GM21381 (cell line): ENCODE data around the gene MDFIC2.
"Not testable (repeated sequence)": the region's sequence is repeated elsewhere in the genome, so short reads cannot be mapped to it uniquely, and the experiment has no call there.

Experiments used
- ATAC-seq: cut with Tn5 transposase; IDR thresholded peaks from one replicate; pipeline ENCODE4 v1.9.1; 2021; ENCODE audit warnings: mild to moderate bottlenecking, moderate library complexity; ENCODE audit not compliant: unreplicated experiment

Gene MDFIC2

DNA sequence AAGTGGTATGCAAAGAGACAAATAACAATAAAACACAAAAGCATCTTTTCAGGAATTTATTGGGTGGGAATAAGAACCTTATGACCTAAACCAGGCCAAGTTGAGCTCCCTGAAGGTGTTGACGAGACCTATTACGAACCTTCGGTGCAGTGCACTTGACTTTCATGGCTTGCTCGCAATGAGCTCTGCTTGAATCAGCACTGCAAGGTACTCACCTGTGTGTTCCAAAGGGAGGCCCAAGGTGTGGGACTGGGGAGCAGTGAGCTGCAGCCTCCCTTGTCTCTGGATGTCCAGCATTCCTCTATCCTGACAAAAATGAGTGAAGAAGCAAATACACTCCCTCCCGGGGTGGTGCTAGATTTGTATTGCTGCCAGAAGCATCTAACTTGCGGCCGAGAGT is at the start of gene MDFIC2:
TSS of gene MDFIC2 (minus strand) at position 303 of the 400 bp plus-strand sequence. CDS start 665 bp downstream, outside the sequence.
- ATAC-seq, result no peak

GRCh38 chr3:70360979-70361760 is 48.7 kb upstream of the MDFIC2 start:
- peak; percentile 71 for ATAC-seq

- no peak for ATAC-seq
Observed at GRCh38 chr3:70359711-70360110, 47.3 kb upstream of the MDFIC2 start.

GRCh38 chr3:70358978-70359580 is 46.6 kb upstream of the MDFIC2 start:
- ATAC-seq, result no peak

- no peak for ATAC-seq
Observed at GRCh38 chr3:70352215-70352614, 39.8 kb upstream of the MDFIC2 start.

GRCh38 chr3:70342149-70342548 is 29.7 kb upstream of the MDFIC2 start:
- ATAC-seq, result no peak

GRCh38 chr3:70336885-70337284 is 24.4 kb upstream of the MDFIC2 start:
- not testable (repeated sequence) for ATAC-seq

DNA sequence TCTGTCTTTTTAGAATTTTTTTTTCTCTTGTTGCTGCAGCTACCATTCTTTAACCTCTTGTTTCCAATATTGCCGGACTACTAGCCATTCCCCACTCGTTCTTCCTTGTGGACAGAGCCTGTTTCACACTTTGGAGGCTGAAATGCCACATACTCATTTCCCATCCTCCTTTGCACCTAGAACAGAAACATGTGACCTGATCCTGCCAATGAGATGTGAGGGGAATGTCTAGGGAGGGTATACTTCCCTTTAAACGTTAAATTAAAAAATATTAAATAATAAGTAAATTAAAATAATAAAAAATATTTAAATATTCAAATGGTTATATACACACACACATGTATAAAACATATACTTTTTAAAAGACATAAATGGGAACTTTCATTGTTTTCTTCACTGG is 20.6 kb upstream of the MDFIC2 start:
- no peak for ATAC-seq

DNA sequence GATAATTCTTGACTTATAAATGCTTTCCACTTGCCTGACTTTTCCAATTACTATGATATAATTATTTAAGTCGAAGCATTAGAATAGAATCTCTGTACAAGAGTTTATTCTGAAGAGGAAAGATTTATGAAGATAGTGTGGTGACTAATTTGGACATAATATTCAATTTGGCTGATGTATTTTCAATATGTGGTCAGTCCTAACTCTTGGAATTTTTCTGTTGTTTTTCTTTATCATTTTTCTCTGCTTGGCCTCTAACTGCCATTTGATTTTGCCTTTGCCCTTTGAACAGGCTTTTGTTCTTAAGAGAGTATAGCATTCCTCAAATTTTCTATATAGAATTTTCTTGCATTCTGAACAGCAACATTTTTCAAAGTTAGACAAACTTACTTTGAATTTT is 2.6 kb upstream of the MDFIC2 start:
- no peak for ATAC-seq

DNA sequence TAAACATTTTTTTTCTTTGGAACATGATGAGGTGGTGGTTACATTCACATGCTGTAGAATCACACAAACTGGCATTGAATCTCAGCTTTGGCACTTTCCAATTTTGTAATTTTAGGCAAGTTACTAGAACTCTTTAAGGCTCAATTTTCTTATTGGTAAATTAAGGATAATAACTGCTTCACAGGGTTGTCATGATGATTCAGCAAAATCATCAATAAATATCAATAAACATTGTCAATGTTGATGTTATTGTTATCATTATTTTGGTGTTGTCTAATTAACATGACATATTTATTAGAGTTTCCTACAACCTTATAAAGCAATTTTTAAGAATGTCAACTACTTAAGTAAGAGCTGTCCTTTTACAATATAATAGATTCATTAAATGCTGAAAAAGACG is 1.6 kb downstream of the MDFIC2 start:
- ATAC-seq, result no peak

GRCh38 chr3:70309591-70309990 is 2.8 kb downstream of the MDFIC2 start:
- no peak for ATAC-seq

- no peak for ATAC-seq
Observed at GRCh38 chr3:70308760-70309159, 3.7 kb downstream of the MDFIC2 start.

DNA sequence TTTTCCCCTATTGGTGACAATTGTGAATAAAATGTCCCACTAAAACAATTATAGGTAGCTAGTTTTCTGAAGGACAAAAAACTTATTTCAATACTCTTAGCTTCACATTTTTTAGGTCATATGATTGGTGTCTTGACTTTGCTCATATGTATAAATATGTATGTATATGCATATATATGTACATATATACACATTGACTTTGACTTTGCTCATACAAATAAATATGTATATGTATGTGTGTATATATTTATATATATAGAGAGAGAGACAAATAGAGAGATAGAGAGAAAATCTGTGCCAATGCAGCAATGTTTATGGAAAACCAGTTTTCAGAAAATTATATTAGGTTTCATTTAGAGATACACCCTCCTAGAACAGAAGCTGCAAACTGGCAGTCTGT is 5.7 kb downstream of the MDFIC2 start:
- no peak for ATAC-seq

DNA sequence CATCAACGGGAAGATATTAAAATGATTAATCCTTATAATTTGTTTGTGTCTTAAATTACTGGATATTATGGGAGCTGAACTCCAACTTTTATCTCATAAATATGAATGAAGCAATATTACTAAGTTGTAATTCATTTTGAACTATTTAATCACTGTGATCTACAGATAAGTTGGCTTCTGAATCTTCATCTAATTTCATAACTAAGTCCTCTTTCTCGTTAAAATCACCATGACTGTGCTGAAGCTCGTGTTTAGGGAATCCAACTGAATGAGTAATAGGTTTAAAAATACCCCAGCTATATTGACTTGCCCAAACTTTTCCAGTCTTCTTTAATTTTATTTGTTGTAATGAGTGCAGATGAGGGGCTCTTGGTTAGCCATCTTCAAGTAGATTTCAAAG is 14.1 kb downstream of the MDFIC2 start:
- no peak for ATAC-seq

DNA sequence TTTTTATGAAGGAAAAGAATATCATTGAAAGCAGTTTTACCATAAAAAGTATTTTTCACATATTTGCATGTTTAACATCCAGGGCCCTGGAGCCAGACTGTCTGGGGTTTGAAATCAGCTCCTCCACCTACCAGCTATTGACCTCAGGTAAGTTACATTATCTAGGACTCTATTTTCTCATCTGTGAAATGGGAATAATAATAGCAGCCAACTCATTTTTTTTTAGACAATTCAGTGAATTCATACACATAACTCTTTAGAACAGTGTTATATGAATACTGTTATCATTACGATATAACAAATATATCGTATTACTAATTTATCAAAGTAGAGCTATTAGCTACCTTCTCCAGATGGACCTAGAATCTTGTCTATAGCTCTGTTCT is 21.3 kb downstream of the MDFIC2 start:
- ATAC-seq, result no peak

GRCh38 chr3:70290431-70291096 is 21.9 kb downstream of the MDFIC2 start:
- not testable (repeated sequence) for ATAC-seq

DNA sequence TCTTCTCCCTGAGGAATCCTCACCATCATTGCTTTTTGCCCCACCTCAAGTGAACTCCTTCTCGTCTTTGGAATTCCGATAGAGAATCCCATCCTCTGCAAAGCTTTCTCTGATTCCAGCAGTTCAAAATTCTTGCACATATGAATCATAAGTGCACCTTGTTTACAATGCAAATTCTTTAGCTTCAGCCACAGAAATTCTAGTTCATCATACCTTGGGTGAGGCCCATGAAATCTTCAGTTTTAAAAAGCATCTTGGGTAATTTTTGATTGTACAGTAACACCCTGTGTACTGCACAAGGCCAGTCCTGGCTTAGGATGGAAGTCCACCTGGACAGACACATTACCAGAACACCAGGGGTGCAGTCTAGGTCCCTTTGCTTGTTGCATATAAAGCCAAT is 30.8 kb downstream of the MDFIC2 start:
- ATAC-seq, result no peak

- no peak for ATAC-seq
Observed at GRCh38 chr3:70277304-70277703, 35.1 kb downstream of the MDFIC2 start.

GRCh38 chr3:70276901-70277300 is 35.5 kb downstream of the MDFIC2 start:
- ATAC-seq, result no peak

- ATAC-seq, result no peak
Observed at GRCh38 chr3:70273492-70273891, 38.9 kb downstream of the MDFIC2 start.

- no peak for ATAC-seq
Observed at GRCh38 chr3:70272798-70273197, 39.6 kb downstream of the MDFIC2 start.
